HG02763 (cell line): ENCODE results near the gene ZMIZ1.
"Not testable (repeated sequence)": the region's sequence is repeated elsewhere in the genome, so short reads cannot be mapped to it uniquely, and the experiment has no call there.

Experiments used
- ATAC-seq: cut with Tn5 transposase; IDR thresholded peaks from one replicate; pipeline ENCODE4 v1.9.1; 2021; ENCODE audit warnings: mild to moderate bottlenecking, moderate library complexity; ENCODE audit not compliant: unreplicated experiment

The ZMIZ1 gene

GRCh38 chr10:79277579-79278269, 209.0 kb downstream of the ZMIZ1 start:
- ATAC-seq: no peak

- ATAC-seq: not testable (repeated sequence)
These were observed 210.3 kb downstream of the ZMIZ1 start for GRCh38 chr10:79279047-79279446.

GRCh38 chr10:79280956-79281355, 212.2 kb downstream of the ZMIZ1 start:
- ATAC-seq: no peak

- ATAC-seq: no peak
These were observed 213.6 kb downstream of the ZMIZ1 start for GRCh38 chr10:79282388-79282787.

GRCh38 chr10:79283616-79284015, 214.8 kb downstream of the ZMIZ1 start:
- ATAC-seq: no peak

GRCh38 chr10:79284158-79284871, 215.5 kb downstream of the ZMIZ1 start:
- no peak for ATAC-seq

GRCh38 chr10:79285315-79286197, 216.8 kb downstream of the ZMIZ1 start:
- ATAC-seq: peak; percentile 53

- peak; percentile 83 for ATAC-seq
These were observed 217.7 kb downstream of the ZMIZ1 start for GRCh38 chr10:79286318-79286951.

GRCh38 chr10:79287973-79288723, 219.4 kb downstream of the ZMIZ1 start:
- ATAC-seq: no peak

- no peak for ATAC-seq
These were observed 221.0 kb downstream of the ZMIZ1 start for GRCh38 chr10:79289801-79290200.

- no peak for ATAC-seq
These were observed 223.4 kb downstream of the ZMIZ1 start for GRCh38 chr10:79292026-79292766.

- no peak for ATAC-seq
These were observed 224.4 kb downstream of the ZMIZ1 start for GRCh38 chr10:79292891-79293746.

GRCh38 chr10:79293841-79294581, 225.2 kb downstream of the ZMIZ1 start:
- ATAC-seq: no peak

- ATAC-seq: no peak
These were observed 226.8 kb downstream of the ZMIZ1 start for GRCh38 chr10:79295563-79295962.

- ATAC-seq: no peak
These were observed 227.7 kb downstream of the ZMIZ1 start for GRCh38 chr10:79296431-79296830.

- ATAC-seq: no peak
These were observed 229.9 kb downstream of the ZMIZ1 start for GRCh38 chr10:79298403-79299244.
